Measurements from ENCODE around the gene MOCS3.

Gene MOCS3, protein sequence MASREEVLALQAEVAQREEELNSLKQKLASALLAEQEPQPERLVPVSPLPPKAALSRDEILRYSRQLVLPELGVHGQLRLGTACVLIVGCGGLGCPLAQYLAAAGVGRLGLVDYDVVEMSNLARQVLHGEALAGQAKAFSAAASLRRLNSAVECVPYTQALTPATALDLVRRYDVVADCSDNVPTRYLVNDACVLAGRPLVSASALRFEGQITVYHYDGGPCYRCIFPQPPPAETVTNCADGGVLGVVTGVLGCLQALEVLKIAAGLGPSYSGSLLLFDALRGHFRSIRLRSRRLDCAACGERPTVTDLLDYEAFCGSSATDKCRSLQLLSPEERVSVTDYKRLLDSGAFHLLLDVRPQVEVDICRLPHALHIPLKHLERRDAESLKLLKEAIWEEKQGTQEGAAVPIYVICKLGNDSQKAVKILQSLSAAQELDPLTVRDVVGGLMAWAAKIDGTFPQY

DNA sequence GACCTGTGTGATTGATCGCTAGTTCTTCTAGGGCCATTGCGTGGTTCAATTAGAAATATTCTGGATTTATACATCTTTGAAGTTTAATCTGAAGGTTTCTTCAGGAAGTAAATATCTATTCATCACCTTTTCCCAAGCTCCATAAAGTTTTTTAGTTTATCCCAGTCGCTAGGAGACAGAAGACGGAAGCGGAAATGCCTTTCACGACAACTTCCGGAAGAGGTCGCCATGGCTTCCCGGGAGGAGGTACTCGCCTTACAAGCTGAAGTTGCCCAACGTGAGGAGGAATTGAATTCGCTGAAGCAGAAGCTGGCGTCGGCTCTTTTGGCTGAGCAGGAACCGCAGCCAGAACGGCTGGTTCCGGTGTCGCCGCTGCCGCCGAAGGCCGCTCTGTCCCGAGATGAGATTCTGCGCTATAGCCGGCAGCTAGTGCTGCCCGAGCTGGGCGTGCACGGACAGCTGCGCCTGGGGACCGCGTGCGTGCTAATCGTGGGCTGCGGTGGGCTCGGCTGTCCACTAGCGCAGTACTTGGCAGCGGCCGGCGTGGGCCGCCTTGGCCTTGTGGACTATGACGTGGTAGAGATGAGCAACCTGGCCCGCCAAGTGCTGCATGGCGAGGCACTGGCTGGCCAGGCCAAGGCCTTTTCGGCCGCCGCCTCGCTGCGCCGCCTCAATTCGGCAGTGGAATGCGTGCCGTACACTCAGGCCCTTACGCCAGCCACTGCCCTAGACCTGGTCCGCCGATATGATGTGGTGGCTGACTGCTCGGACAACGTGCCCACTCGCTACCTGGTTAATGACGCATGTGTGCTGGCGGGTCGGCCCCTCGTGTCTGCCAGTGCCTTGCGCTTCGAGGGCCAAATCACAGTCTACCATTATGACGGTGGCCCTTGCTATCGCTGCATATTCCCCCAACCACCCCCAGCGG, at the start of gene MOCS3:
MOCS3 (plus strand) TSS at position 204 of the 928 bp plus-strand sequence; CDS start at position 229, 25 bp downstream.
- peak; percentile 69 for DNase-seq (ENCODE audit: low read depth, low spot score)

DNA sequence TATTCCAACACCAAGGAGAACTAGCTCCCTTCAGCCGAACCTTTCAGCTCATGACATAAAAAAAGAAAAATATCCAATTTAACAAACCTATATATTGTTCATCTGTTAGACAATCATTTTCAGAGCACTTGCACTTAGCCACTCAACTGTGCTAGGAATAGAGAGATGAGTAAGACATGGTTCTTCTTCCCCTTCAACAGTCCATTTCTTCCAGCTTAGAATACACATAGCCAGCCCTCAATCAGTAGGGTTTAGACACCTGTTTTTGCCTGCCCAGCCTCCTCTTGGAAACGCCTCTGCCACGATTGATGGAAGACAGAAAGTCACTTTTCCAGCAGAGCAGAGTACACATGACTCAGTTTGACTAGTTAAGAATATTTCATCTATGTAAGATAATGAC, 49.2 kb upstream of the MOCS3 start:
- DNase-seq (ENCODE audit: low read depth, low spot score): no peak

DNA sequence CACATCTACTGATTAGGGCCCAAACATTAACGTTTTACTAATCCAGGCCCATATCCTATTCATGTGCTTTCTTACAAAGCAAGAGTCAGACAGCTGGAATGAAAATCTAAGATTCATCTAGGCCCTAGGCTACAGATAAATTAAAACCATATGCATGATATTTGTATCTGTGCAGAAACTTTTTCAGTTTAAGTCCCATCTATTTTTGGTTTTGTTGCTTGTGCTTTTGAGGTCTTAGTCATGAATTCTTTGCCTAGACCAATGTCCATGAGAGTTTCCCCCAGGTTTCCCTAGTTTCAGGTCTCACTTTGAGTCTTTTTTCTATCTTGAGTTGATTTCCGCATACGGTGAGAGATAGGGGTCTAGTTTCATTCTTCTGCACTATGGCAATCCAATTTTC, 47.6 kb upstream of the MOCS3 start:
- DNase-seq (ENCODE audit: low read depth, low spot score): no peak

DNA sequence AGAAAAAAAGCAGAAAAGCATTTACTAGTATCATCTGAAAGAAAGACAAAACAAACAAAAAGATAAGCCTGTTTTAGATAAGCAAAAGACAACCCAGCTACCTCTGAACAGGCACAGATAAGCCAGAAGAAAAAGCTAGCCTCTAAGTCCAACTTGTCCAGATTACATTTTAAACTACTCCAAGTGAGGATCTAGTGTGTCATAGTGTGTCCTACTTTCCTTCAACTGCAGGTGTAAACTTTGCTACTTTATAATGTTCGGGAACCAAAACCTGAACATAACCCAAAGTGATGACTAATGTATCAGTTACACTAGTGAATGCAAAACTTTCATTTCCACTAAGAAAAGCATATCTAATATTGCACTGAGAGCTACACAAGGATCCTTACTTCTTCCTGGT, 46.9 kb upstream of the MOCS3 start:
- DNase-seq (ENCODE audit: low read depth, low spot score): no peak

DNA sequence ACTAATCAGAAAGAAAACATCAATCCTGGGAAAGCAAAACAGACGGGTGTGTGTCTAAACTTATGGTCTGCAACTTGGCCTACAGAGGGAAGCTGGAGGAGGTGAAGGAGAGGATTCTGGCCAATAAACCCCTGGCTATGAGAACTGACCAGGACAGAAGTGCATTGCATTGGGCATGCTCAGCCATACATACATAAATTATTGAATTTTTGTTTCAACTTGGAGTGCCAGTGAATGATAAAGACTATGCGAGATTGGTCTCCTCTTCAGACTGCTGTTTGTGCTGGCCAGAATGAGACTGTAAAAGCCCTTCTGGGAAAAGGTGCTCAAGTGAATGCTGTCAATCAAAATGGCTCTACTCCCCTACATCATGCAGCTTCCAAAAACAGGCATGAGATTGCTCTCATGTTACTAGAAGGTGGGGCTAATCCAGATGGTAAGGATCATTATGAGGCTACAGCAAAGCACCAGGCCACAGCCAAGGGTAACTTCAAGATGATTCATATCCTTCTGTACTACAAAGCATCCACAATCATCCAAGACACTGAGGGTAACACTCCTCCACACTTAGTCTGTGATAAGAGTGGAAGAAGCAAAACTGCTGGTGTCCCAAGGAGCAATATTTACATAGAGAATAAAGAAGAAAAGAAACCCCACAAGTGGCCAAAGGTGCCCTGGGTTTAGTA, 44.8 kb upstream of the MOCS3 start:
- no peak for DNase-seq (ENCODE audit: low read depth, low spot score)

DNA sequence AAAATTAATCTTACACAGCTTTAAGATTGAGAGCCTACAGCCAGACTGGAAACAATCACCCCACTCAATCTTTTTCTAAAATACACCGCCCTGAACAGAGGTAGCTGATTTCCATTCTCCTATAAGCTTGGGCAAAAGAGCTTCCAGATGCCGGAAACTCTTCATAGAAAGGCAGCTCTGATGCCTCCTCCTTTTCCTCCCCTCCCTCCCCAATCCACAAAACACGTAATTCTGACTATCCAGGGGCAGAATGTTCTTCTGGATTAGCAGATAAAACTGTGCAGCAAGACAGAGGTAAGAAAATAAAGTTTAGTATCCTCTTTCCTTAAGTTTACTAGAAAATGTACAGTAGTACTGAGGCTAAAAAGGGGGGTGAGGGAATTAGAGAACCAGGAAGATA, 43.2 kb upstream of the MOCS3 start:
- DNase-seq (ENCODE audit: low read depth, low spot score): no peak

DNA sequence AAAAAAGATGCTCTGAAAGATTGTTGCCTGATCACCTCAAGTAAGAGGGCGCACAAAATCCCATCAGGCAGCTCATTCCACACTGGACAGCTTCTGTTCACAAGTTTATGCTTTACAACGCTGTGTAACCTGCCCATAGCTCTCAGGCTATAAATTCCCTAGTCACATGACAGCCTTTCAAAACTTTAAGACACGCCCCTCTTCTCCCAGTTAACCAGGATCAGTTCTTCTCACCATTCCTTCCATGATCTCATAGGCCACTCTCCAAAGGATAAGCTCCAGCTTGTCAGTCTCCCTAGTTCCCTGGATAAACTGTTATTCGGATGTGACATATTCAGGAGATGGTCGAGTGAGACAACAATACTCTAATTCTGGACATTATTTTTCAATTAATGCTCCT, 42.4 kb upstream of the MOCS3 start:
- no peak for DNase-seq (ENCODE audit: low read depth, low spot score)

DNA sequence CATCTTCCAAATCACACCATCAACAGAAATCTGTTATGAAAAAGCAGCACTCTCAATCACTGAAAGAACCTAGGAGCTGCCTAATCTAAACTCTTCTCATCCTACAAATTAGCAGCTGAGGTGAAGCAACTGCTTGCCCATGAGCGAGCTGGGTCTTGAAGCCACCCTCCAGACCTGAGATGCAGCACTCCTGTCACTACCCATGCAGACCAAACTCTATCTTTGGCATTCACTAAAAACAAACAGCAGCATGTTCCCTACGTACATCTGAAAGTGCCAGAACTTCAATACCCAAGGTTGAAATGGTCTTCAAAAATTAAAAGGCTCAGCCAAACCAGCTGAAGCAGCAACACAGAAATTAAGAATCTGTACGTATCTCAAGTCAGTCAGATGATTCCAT, 41.7 kb upstream of the MOCS3 start:
- no peak for DNase-seq (ENCODE audit: low read depth, low spot score)

DNA sequence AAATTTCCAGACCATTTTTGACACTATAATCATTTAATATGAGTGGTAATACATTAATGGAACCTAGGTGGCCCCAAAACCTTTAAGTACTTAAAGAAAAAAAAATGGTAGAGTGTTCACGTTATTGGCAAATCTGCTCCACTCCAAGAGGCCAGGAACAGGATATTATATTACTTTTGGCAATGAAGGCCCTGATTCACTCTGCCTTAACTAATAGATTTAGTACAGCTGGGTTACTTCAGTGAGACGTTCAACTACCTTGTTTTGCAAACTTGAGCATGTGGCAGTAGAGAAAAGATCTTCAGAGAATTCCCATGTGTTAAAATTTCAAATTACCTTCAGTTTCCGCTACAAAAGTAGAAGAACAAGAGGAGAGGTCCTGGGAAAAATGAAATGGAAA, 40.2 kb upstream of the MOCS3 start:
- DNase-seq (ENCODE audit: low read depth, low spot score): no peak

DNA sequence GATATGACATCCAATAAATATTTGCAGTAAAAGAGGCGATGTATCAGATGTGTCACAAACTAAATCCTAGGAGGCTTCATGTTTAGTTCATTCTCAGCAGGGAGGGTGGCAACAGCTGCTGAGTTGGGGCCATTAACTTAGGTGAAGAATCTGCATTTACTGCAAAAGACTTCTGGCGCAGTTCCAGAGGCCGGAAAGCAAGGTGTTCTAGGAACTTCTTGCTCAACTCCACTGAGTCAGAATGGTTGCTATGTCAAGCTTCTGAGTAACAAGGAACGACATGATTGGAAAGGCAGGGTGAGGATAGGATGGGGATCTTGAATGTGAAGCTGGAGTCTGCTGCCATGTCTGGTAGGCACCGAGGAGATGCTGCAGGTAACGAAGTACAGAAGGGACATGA, 39.1 kb upstream of the MOCS3 start:
- DNase-seq (ENCODE audit: low read depth, low spot score): no peak

DNA sequence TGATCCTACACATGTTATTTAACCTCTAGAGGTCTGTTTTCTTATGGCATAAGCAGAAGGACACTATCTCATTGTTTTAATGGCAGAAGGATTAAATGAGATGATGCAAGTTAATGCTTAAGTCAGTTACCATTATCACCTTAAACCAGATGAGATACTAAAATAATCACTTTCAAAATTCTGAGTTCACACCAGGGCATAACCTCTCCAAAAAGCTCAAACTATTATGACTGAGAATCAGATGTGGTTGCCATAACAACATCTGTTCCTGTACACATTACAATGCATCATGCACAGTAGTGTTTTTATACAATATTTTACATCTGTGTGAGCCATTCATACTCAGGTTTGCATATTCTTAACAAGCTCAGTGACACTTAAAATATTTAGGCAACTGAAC, 37.6 kb upstream of the MOCS3 start:
- DNase-seq (ENCODE audit: low read depth, low spot score): no peak

DNA sequence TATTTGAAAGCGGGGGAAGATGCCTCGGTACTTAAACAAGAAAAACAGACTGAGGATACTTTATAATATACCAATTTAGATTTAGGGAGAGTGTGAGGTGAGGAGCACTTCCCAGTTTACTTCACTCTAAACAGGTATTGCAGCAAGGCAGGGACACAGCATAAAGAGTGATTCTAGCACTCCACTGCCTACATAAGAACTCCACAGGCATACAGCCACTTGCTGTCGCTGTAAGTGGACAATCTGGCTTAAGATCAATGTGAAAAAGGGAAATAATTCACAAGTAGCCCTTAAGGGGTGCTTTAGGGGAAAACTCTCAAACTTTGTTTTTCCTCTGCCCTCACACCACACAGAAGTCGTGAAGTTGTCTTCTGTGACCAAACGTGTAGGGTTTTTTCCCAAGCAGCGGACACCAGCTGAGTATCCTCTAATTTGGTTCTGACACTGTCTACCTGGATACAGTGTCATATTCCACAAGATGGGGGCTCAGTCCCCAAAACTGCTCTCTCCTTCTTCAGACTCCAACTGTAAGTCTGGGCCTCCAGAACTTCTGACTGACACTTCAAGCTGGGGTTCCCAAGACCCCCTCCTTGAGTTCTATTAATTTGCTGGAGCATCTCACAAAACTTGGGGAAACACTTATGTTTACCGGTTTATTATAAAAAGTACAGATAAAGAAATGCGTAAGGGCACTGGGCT, 36.7 kb upstream of the MOCS3 start:
- no peak for DNase-seq (ENCODE audit: low read depth, low spot score)

DNA sequence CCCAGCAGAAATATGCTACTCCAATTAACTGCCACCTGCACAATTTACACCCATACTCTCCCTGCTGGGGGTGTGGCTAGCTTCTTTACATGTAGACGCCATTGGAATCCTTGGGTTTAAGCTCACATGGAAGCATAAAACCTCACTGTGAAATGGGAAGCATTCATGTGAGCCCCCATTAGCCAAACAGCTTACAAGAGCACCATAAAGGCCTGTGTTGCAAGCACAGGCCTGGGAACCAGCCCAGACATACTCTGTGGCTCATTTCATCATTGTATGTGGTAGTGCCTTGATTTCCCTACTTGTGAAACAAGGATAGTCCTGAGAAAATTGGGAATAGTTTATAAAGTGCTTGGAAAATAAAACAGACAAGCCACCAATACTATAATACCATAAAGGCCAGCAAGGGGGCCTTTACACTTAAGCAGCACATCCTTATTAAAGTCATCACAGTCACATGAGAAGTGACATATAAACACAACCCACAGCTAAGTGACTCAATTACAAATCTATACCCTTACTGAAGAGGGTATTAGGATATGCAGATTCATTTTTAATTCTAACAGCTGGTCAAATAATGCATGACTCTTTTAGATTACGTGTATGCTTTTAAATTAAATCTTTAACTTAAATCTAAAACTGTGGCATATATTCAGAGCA, 34.2 kb upstream of the MOCS3 start:
- no peak for DNase-seq (ENCODE audit: low read depth, low spot score)

DNA sequence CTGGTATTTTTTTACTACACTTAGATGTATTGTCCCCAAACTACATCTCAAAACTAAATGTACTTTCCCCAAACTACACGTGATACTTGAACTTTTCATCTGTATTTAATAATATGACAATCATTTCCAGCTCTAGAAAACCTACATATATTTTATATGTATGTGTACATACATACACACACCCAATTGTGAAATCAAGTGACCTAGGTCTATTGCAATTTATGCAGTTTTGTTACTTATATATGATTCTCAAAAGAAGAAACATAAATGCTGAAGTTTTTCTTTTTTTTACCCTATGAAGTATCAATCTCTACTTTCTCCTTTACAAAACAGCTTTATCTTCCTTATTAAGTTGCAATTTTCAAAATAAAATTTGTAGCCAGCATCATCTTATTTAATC, 32.1 kb upstream of the MOCS3 start:
- DNase-seq (ENCODE audit: low read depth, low spot score): no peak

DNA sequence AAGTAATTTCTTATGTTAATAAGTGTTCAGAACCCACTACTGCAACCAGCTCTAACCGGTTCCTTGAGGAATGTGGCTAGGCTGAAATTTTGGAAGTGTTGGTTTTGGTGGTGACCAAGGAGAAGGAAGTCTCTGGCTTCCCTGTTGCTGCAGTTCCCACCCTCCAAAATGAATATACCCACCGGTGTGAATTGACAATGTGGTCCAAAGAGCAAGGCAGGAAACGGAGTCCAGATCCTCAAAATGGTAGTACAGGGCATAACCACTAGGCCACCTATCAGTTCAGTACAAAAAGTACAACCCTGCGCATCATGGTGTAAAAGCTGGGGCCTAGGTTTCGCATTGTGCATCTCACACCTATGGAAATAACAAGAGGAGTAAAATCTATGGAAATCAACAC, 30.1 kb upstream of the MOCS3 start:
- DNase-seq (ENCODE audit: low read depth, low spot score): no peak

DNA sequence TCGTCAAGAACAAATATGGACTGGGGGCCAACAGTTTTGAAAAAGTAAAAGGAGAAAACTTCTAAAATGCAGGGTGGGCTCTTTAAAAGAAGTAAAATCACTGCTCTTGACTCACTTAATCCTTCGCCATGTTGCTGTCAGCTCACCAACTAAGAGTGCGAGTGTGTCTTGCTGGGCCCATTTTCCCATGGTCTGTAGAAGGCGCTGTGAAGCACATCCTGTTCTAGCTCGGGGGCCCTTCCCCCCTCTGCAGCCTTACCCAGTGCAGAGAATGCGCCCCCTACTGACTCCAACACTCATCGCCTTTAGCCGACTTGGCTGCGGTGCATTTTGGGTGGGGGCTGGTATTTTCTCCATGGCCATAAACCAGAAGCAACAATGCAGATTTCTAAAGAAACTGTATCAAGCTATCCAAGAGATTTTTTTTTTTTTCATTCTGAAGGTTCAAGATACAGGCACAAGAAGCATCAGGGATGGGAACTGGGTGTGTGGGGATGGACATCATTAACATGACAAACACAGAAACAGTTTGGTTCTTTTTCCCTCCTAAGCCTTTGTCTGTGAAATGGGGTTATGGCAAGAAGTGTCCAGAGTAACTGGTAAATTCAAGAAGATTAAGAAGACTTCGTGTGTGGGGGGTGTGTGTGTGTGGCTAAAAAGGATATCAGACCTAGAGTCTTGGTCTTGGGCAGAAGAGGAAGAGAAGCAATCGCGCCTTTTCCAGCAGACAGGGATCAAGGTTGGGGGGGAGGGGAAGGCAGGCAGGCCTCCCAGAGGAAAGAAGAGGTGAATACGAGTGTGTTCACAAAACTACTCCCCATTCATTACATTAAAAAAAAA, 29.1 kb upstream of the MOCS3 start:
- DNase-seq (ENCODE audit: low read depth, low spot score): peak; percentile 81

DNA sequence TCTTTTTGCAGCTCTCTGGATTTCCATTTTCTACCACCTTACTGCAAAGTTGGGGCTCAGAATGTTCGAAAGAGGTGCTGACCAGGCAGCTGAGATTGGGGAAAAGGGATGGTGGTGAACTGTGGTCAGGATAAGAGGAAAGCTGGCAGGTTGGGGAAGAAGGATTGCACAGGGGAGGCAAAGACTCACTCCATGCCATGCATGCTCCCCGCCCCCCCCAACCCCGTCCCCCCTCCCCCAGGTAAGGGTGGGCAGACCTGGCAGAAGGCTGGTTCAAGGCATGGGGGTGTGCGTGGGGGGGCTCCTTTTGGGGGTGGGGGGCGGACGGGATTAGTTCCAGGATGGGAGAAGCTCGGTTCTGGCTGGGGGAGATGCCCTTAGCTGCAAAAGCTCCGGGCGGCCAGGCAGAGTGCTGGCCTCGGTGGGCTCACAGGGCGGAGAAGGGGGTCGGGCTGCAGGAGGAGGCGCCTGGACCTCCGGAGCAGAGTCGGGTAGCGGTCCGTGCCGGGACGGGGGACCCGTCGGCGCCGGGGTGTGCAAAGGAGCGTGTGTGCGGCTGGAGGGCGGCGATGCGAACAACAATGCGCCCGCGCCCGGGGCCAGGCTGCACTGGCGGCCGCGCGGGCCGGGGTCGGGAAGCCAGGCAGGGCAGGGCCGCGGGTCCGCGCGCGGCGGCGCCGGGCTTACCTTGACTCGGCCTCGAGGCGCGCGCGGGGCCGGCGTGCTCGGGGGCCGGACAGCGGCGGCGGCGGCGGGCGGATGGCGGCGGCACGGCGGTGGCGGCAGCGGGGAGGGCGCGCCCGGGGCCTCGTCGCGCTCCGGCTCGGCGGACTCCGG, 28.3 kb upstream of the MOCS3 start:
- DNase-seq (ENCODE audit: low read depth, low spot score): no peak

DNA sequence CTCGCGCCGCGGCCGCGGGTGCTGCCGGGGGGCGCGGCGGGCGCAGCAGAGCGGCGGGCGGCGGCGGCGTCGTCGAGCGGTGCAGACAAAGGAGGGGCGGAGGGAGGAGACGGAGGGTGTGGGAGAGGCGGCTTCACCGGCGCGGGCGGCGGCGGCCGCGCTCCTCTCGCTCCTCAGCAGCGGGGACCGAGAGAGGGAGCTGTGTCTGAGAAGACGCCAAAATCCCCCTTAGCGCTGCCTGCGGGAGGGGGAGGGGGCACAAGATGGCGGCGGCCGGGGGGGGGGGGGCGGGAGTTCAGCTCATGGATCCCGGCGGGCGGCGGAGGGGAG, 27.7 kb upstream of the MOCS3 start:
- no peak for DNase-seq (ENCODE audit: low read depth, low spot score)

DNA sequence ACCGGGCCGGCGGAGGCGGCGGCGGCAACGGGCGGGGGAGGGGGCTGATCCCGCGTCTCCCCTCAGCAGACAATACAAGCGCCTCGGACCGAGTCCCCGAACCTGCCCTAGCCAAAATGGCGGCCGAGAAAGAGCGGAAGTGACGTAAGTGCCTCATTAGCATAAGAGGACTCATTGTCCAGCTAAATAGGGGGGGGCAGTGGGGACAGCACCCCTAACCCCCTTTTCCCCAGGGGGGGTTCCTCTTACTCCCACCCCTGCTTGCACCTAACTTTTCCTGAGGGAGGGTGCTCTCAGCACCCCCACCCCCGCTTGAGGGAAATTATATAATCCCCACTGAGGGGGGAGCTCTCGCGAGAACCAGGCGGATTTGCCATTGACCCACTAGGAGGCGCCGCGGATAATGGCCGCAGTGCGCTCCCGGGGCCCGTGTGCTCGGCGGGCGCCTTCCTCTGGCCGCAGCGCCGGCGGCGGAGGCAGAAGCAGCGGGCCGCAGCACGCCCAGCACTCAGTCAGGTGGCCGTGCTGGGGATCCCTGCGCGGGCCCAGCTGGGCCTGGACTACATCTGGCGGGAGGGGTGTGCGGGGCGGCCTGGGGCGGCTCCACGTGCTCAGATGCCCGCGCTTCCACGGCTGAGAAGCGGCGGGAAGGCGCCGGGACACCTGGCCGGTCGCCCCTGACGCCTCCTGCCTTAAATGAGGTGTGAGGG, 27.2 kb upstream of the MOCS3 start, which contains the start of gene ADNP:
ADNP (minus strand) TSS at position 132 of the 710 bp plus-strand sequence. CDS start 27,441 bp downstream, outside the sequence.
- peak; percentile 65 for DNase-seq (ENCODE audit: low read depth, low spot score)
